ENCODE data around the gene FAM222A.

Gene FAM222A

DNA sequence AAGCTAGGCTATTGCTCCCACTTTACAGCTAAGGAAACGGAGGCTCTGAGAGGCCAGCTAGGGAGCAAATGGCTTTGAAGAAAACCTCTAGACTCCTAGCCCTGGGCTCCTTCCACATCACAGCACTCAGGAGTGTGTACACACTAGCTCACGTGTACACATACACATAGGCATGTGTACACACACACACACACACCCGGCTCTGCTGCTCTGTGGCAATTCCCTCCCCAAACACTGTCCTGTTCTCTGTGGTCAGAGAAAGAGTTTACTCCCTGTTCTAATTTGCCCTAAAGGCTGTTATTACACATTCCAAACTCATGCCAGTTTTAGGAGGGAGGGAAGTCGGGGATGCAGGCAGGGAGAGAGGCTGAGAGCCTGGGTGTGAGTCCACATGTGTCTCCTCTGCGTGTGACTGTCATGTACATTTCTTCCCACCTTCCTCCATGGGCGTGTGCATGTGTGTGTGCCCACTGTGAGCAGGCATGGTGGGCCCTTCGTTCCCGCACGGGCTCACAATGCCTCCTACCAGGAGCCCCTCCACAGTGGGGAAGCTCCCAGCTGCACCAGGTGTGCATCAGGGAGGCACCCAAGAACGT, 105.4 kb downstream of the FAM222A start:
- TF ChIP-seq, protein P1, sequence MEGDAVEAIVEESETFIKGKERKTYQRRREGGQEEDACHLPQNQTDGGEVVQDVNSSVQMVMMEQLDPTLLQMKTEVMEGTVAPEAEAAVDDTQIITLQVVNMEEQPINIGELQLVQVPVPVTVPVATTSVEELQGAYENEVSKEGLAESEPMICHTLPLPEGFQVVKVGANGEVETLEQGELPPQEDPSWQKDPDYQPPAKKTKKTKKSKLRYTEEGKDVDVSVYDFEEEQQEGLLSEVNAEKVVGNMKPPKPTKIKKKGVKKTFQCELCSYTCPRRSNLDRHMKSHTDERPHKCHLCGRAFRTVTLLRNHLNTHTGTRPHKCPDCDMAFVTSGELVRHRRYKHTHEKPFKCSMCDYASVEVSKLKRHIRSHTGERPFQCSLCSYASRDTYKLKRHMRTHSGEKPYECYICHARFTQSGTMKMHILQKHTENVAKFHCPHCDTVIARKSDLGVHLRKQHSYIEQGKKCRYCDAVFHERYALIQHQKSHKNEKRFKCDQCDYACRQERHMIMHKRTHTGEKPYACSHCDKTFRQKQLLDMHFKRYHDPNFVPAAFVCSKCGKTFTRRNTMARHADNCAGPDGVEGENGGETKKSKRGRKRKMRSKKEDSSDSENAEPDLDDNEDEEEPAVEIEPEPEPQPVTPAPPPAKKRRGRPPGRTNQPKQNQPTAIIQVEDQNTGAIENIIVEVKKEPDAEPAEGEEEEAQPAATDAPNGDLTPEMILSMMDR (IDR thresholded peaks at IDR 0.05; ENCODE audit: low read depth, low read length): no peak
- no peaks in the 10 kb centered on the region for H3K36me3 ChIP-seq
- no peak for DNase-seq
- no peak overlapping the region for H3K4me3 ChIP-seq (ENCODE audit: low read depth, low read length)
- H3K4me1 ChIP-seq: no peaks in the 10 kb centered on the region
- no peaks in the 10 kb centered on the region for H3K9me3 ChIP-seq
- H3K27me3 ChIP-seq: peaks cover 3% of the 10 kb centered on the region; the same call in 1 of the 2 replicates
